ENCODE data around the gene SLC22A1. TPM values are rescaled to one million over a fixed set of nuclear protein-coding genes. Genes with fewer than 3 reads are reported as not detected.
"Not testable (repeated sequence)": the region's sequence is repeated elsewhere in the genome, so short reads cannot be mapped to it uniquely, and the experiment has no call there.

The SLC22A1 gene
- total RNA-seq, 1 donor, result 0.72 TPM

GRCh38 chr6:160162030-160162566 is 40.5 kb downstream of the SLC22A1 start:
- Histone ChIP-seq H2AFZ (ENCODE audit: low read length) (peak overlapping the region; percentile 15), H3K4me3 (ENCODE audit: insufficient read depth, low read length) (no peak overlapping the region), H3K27me3 (ENCODE audit: insufficient read depth, low read length) (no peaks in the 10 kb centered on the region), H3K27ac (ENCODE audit: low read depth, low read length) (no peak overlapping the region), H3K79me2 (ENCODE audit: insufficient read depth, low read length) (no peaks in the 10 kb centered on the region), H3K4me2 (ENCODE audit: insufficient read depth, low read length) (no peak overlapping the region), H3K9me3 (ENCODE audit: low read depth, low read length) (no peaks in the 10 kb centered on the region), H3K4me1 (ENCODE audit: insufficient read depth, low read length) (no peaks in the 10 kb centered on the region), H3K36me3 (ENCODE audit: insufficient read depth, low read length) (no peaks in the 10 kb centered on the region), H4K20me1 (ENCODE audit: insufficient read depth, low read length) (no peaks in the 10 kb centered on the region)
- DNase-seq (ENCODE audit: insufficient read length, low spot score, missing footprints), result no peak
- TF ChIP-seq, protein P1, sequence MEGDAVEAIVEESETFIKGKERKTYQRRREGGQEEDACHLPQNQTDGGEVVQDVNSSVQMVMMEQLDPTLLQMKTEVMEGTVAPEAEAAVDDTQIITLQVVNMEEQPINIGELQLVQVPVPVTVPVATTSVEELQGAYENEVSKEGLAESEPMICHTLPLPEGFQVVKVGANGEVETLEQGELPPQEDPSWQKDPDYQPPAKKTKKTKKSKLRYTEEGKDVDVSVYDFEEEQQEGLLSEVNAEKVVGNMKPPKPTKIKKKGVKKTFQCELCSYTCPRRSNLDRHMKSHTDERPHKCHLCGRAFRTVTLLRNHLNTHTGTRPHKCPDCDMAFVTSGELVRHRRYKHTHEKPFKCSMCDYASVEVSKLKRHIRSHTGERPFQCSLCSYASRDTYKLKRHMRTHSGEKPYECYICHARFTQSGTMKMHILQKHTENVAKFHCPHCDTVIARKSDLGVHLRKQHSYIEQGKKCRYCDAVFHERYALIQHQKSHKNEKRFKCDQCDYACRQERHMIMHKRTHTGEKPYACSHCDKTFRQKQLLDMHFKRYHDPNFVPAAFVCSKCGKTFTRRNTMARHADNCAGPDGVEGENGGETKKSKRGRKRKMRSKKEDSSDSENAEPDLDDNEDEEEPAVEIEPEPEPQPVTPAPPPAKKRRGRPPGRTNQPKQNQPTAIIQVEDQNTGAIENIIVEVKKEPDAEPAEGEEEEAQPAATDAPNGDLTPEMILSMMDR (IDR thresholded peaks at IDR 0.05; ENCODE audit: extremely low read depth, low read depth, low read length), result no peak

- H3K4me1 ChIP-seq (ENCODE audit: insufficient read depth, low read length), result no peaks in the 10 kb centered on the region
- H3K4me2 ChIP-seq (ENCODE audit: insufficient read depth, low read length), result no peak overlapping the region
- H3K4me3 ChIP-seq (ENCODE audit: insufficient read depth, low read length), result no peak overlapping the region
- TF ChIP-seq, protein P1 (IDR thresholded peaks at IDR 0.05; ENCODE audit: extremely low read depth, low read depth, low read length), result no peak
- no peaks in the 10 kb centered on the region for H3K79me2 ChIP-seq (ENCODE audit: insufficient read depth, low read length)
- DNase-seq (ENCODE audit: insufficient read length, low spot score, missing footprints), result no peak
- H3K9me3 ChIP-seq (ENCODE audit: low read depth, low read length), result no peaks in the 10 kb centered on the region
- no peaks in the 10 kb centered on the region for H4K20me1 ChIP-seq (ENCODE audit: insufficient read depth, low read length)
- no peaks in the 10 kb centered on the region for H3K27me3 ChIP-seq (ENCODE audit: insufficient read depth, low read length)
- H2AFZ ChIP-seq (ENCODE audit: low read length), result no peak overlapping the region
- H3K36me3 ChIP-seq (ENCODE audit: insufficient read depth, low read length), result no peaks in the 10 kb centered on the region
- H3K27ac ChIP-seq (ENCODE audit: low read depth, low read length), result no peak overlapping the region
Observed at GRCh38 chr6:160163425-160163824, 41.8 kb downstream of the SLC22A1 start.

DNA sequence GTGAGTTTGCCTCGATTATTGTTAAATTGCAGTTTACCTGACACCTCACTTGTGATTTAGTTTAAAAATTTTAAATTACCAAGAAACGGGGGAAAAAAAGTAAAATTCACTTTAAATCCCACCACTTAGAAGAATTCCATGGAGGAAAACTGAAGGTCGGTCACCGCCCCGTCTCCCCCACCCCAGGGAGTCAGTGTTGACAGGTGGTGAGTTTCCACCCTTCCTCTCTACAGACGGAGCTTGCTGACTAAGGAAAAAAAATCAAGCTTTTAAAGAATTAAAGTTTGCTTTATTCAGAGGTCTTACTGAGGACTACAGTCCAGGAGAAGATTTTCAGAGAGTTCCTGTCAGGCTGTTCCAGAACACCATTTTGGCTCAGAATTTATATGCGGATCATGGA is 42.3 kb downstream of the SLC22A1 start:
- H3K27ac ChIP-seq (ENCODE audit: low read depth, low read length), result no peak overlapping the region
- H3K9me3 ChIP-seq (ENCODE audit: low read depth, low read length), result no peaks in the 10 kb centered on the region
- no peaks in the 10 kb centered on the region for H3K4me1 ChIP-seq (ENCODE audit: insufficient read depth, low read length)
- no peak for DNase-seq (ENCODE audit: insufficient read length, low spot score, missing footprints)
- no peaks in the 10 kb centered on the region for H3K36me3 ChIP-seq (ENCODE audit: insufficient read depth, low read length)
- no peaks in the 10 kb centered on the region for H3K79me2 ChIP-seq (ENCODE audit: insufficient read depth, low read length)
- H3K4me2 ChIP-seq (ENCODE audit: insufficient read depth, low read length), result no peak overlapping the region
- H3K27me3 ChIP-seq (ENCODE audit: insufficient read depth, low read length), result no peaks in the 10 kb centered on the region
- no peak overlapping the region for H2AFZ ChIP-seq (ENCODE audit: low read length)
- H3K4me3 ChIP-seq (ENCODE audit: insufficient read depth, low read length), result no peak overlapping the region
- H4K20me1 ChIP-seq (ENCODE audit: insufficient read depth, low read length), result no peaks in the 10 kb centered on the region
- TF ChIP-seq, protein P1 (IDR thresholded peaks at IDR 0.05; ENCODE audit: extremely low read depth, low read depth, low read length), result no peak

GRCh38 chr6:160165928-160166327 is 44.3 kb downstream of the SLC22A1 start:
- not testable (repeated sequence) for H3K36me3 ChIP-seq (ENCODE audit: insufficient read depth, low read length); H3K9me3 ChIP-seq (ENCODE audit: low read depth, low read length); H3K27me3 ChIP-seq (ENCODE audit: insufficient read depth, low read length); H3K4me1 ChIP-seq (ENCODE audit: insufficient read depth, low read length); H4K20me1 ChIP-seq (ENCODE audit: insufficient read depth, low read length); H3K4me3 ChIP-seq (ENCODE audit: insufficient read depth, low read length); H3K27ac ChIP-seq (ENCODE audit: low read depth, low read length); H2AFZ ChIP-seq (ENCODE audit: low read length); H3K79me2 ChIP-seq (ENCODE audit: insufficient read depth, low read length); H3K4me2 ChIP-seq (ENCODE audit: insufficient read depth, low read length); DNase-seq (ENCODE audit: insufficient read length, low spot score, missing footprints)
